Neural cell (in vitro differentiated cells): ENCODE results near the gene PHACTR1.

Experiments
- CTCF ChIP-seq: fragments of 450-650 bp; IDR thresholded peaks from 2 replicates; pipeline ENCODE4 v1.5.1; 2014; ENCODE audit warnings: antibody characterized with exemption, mild to moderate bottlenecking, moderate library complexity; ENCODE audit not compliant: poor library complexity, severe bottlenecking
- EZH2 ChIP-seq: fragments of 200-600, 300-800 bp; shearing (Covaris generic), sonication (generic); IDR thresholded peaks from 2 replicates; pipeline ENCODE4 v1.6.1; 2014; ENCODE audit warnings: antibody characterized with exemption, low read length, borderline replicate concordance, mild to moderate bottlenecking; ENCODE audit not compliant: insufficient read depth, poor library complexity, severe bottlenecking
- TAF1 ChIP-seq: IDR thresholded peaks from 2 replicates; pipeline ENCODE4 v1.6.1; 2012; ENCODE audit warnings: low read depth

- TF ChIP-seq CTCF (no peak), EZH2 (no peak), TAF1 (no peak)
Measured at GRCh38 chr6:13012977-13013680, 296.6 kb downstream of the PHACTR1 start.
